ENCODE results near the gene FAT2.

Gene FAT2, protein sequence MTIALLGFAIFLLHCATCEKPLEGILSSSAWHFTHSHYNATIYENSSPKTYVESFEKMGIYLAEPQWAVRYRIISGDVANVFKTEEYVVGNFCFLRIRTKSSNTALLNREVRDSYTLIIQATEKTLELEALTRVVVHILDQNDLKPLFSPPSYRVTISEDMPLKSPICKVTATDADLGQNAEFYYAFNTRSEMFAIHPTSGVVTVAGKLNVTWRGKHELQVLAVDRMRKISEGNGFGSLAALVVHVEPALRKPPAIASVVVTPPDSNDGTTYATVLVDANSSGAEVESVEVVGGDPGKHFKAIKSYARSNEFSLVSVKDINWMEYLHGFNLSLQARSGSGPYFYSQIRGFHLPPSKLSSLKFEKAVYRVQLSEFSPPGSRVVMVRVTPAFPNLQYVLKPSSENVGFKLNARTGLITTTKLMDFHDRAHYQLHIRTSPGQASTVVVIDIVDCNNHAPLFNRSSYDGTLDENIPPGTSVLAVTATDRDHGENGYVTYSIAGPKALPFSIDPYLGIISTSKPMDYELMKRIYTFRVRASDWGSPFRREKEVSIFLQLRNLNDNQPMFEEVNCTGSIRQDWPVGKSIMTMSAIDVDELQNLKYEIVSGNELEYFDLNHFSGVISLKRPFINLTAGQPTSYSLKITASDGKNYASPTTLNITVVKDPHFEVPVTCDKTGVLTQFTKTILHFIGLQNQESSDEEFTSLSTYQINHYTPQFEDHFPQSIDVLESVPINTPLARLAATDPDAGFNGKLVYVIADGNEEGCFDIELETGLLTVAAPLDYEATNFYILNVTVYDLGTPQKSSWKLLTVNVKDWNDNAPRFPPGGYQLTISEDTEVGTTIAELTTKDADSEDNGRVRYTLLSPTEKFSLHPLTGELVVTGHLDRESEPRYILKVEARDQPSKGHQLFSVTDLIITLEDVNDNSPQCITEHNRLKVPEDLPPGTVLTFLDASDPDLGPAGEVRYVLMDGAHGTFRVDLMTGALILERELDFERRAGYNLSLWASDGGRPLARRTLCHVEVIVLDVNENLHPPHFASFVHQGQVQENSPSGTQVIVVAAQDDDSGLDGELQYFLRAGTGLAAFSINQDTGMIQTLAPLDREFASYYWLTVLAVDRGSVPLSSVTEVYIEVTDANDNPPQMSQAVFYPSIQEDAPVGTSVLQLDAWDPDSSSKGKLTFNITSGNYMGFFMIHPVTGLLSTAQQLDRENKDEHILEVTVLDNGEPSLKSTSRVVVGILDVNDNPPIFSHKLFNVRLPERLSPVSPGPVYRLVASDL (N-terminal part only)

DNA sequence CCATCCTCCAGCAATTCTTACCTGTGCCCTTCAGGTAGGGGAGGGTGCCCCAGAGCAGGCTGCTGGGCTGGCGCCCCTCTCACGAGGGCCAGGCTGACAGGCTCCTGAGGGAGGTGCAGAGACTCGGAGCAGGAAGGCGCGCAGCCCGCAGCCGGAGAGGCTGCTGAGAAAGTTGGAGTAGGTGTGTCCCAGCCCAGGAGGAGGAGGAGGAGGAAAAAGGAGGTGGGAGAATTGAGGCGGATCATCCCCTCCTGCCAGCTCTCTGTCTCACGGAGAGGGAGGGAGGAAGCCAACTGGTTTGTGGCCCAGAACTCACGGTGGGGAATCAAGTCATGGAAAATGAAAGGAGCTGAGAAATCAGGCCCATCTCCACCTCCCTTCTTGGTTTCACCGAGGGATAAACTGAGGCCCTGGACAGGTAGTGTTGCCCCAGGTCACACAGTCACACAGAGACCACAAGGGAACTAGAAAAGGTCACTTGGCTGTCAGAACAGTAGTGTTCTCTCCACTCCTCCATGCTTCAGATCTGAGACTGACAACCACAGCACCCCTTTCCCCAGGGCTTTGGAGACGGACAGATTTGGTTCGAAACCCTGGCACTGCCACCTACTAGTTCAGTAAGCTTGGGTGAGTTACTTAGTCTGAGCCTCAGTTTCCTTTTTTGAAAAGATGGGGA is at the start of gene FAT2:
FAT2 (minus strand) TSS at position 188 of the 676 bp plus-strand sequence. CDS start 22,400 bp downstream, outside the sequence.
- H3K27ac ChIP-seq (ENCODE audit: low read length) = no peak within 1 kb of the TSS
- no peak within 1 kb of the TSS for H3K4me3 ChIP-seq (ENCODE audit: low read depth in 1 of 2, low read length in 2 of 2)
- H4K20me1 ChIP-seq (ENCODE audit: insufficient read depth, low read length) = no peaks in the 10 kb centered on the region
- H3K79me2 ChIP-seq (ENCODE audit: insufficient read depth, low read length) = no peaks in the 10 kb centered on the region
- H3K4me2 ChIP-seq (ENCODE audit: insufficient read depth, low read length) = no peak within 1 kb of the TSS
- no peak for TF ChIP-seq EZH2 (IDR thresholded peaks at IDR 0.05; ENCODE audit: borderline replicate concordance, low read depth, low read length, severe bottlenecking)
- TF ChIP-seq CTCF (IDR thresholded peaks at IDR 0.05; ENCODE audit: borderline replicate concordance, extremely low read depth, low read length, poor library complexity, severe bottlenecking) = no peak
- H3K4me1 ChIP-seq (ENCODE audit: insufficient read depth, low read length) = no peaks in the 10 kb centered on the region
- no peak within 1 kb of the TSS for H3K9ac ChIP-seq (ENCODE audit: low read depth, low read length)
- H3K36me3 ChIP-seq (ENCODE audit: insufficient read depth, low read length) = no peaks in the 10 kb centered on the region
- no peaks in the 10 kb centered on the region for H3K9me3 ChIP-seq (ENCODE audit: insufficient read depth, low read length, severe bottlenecking)
- no peak within 1 kb of the TSS for H2AFZ ChIP-seq (ENCODE audit: low read depth, low read length)
- H3K27me3 ChIP-seq (ENCODE audit: insufficient read depth, low read length, poor library complexity) = peaks cover 22% of the 10 kb centered on the region
- ATAC-seq (ENCODE audit: insufficient read depth, low read depth) (no peak), DNase-seq (no peak)

DNA sequence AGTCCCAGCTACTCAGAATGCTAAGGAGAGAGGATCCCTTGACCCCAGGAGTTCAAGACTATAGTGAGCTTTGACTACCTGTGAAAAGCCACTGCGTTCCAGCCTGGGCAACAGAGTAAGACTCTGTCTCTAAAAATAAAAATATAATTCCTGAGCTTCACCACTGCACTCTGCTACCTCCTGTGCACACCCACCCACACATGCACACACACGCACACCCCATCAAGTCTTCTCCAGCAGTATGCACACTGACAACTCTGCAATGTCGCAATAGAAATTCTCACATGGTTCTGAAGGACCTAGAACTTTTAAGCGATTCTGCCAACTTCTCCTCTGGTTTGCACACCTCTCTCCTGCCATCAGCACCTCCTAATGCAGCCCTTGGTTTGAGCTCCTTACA is 47.5 kb upstream of the FAT2 start:
- H2AFZ ChIP-seq (ENCODE audit: low read depth, low read length) = no peak overlapping the region
- ATAC-seq (ENCODE audit: insufficient read depth, low read depth) = no peak
- H3K9me3 ChIP-seq (ENCODE audit: insufficient read depth, low read length, severe bottlenecking) = no peaks in the 10 kb centered on the region
- no peak overlapping the region for H3K4me3 ChIP-seq (ENCODE audit: low read depth in 1 of 2, low read length in 2 of 2)
- DNase-seq = no peak
- H3K4me1 ChIP-seq (ENCODE audit: insufficient read depth, low read length) = no peaks in the 10 kb centered on the region
- TF ChIP-seq CTCF (IDR thresholded peaks at IDR 0.05; ENCODE audit: borderline replicate concordance, extremely low read depth, low read length, poor library complexity, severe bottlenecking) = no peak
- TF ChIP-seq EZH2 (IDR thresholded peaks at IDR 0.05; ENCODE audit: borderline replicate concordance, low read depth, low read length, severe bottlenecking) = no peak
- H3K9ac ChIP-seq (ENCODE audit: low read depth, low read length) = no peak overlapping the region
- H4K20me1 ChIP-seq (ENCODE audit: insufficient read depth, low read length) = no peaks in the 10 kb centered on the region
- H3K36me3 ChIP-seq (ENCODE audit: insufficient read depth, low read length) = no peaks in the 10 kb centered on the region
- H3K27ac ChIP-seq (ENCODE audit: low read length) = no peak overlapping the region
- no peaks in the 10 kb centered on the region for H3K79me2 ChIP-seq (ENCODE audit: insufficient read depth, low read length)
- no peak overlapping the region for H3K4me2 ChIP-seq (ENCODE audit: insufficient read depth, low read length)
- peaks cover 29% of the 10 kb centered on the region for H3K27me3 ChIP-seq (ENCODE audit: insufficient read depth, low read length, poor library complexity)

GRCh38 chr5:151637676-151638075 is 46.5 kb upstream of the FAT2 start:
- Histone ChIP-seq H3K4me1 (ENCODE audit: insufficient read depth, low read length) (no peaks in the 10 kb centered on the region), H3K9ac (ENCODE audit: low read depth, low read length) (no peak overlapping the region), H2AFZ (ENCODE audit: low read depth, low read length) (no peak overlapping the region), H3K79me2 (ENCODE audit: insufficient read depth, low read length) (no peaks in the 10 kb centered on the region), H3K4me2 (ENCODE audit: insufficient read depth, low read length) (no peak overlapping the region), H3K4me3 (ENCODE audit: low read depth in 1 of 2, low read length in 2 of 2) (no peak overlapping the region), H3K9me3 (ENCODE audit: insufficient read depth, low read length, severe bottlenecking) (no peaks in the 10 kb centered on the region), H3K36me3 (ENCODE audit: insufficient read depth, low read length) (no peaks in the 10 kb centered on the region), H3K27ac (ENCODE audit: low read length) (no peak overlapping the region), H4K20me1 (ENCODE audit: insufficient read depth, low read length) (no peaks in the 10 kb centered on the region), H3K27me3 (ENCODE audit: insufficient read depth, low read length, poor library complexity) (peaks cover 21% of the 10 kb centered on the region)
- ATAC-seq (ENCODE audit: insufficient read depth, low read depth) = no peak
- no peak for DNase-seq
- no peak for TF ChIP-seq EZH2 (IDR thresholded peaks at IDR 0.05; ENCODE audit: borderline replicate concordance, low read depth, low read length, severe bottlenecking)
- TF ChIP-seq CTCF (IDR thresholded peaks at IDR 0.05; ENCODE audit: borderline replicate concordance, extremely low read depth, low read length, poor library complexity, severe bottlenecking) = no peak
